ENCODE data around the gene CPNE8.

The CPNE8 gene

GRCh38 chr12:38905480-38906351, at the start of gene CPNE8:
TSS of gene CPNE8 (minus strand) at chr12:38905591. CDS start at chr12:38905534, 57 bp downstream.
- peak; percentile 23 for DNase-seq

- no peak for DNase-seq
These were observed 49.0 kb upstream of the CPNE8 start for GRCh38 chr12:38954238-38954873.

- DNase-seq: no peak
These were observed 44.0 kb upstream of the CPNE8 start for GRCh38 chr12:38949363-38949762.

GRCh38 chr12:38934686-38935085, 29.3 kb upstream of the CPNE8 start:
- no peak for DNase-seq

- DNase-seq: no peak
These were observed 28.7 kb upstream of the CPNE8 start for GRCh38 chr12:38934078-38934584.

- DNase-seq: no peak
These were observed 26.9 kb upstream of the CPNE8 start for GRCh38 chr12:38932320-38932719.

GRCh38 chr12:38931461-38931860, 26.1 kb upstream of the CPNE8 start:
- DNase-seq: no peak

- DNase-seq: no peak
These were observed 25.6 kb upstream of the CPNE8 start for GRCh38 chr12:38930990-38931389.

GRCh38 chr12:38926501-38926900, 21.1 kb upstream of the CPNE8 start:
- no peak for DNase-seq

GRCh38 chr12:38921025-38921677, 15.8 kb upstream of the CPNE8 start:
- DNase-seq: peak; percentile 13

GRCh38 chr12:38919191-38919590, 13.8 kb upstream of the CPNE8 start:
- DNase-seq: no peak

- no peak for DNase-seq
These were observed 10.2 kb upstream of the CPNE8 start for GRCh38 chr12:38915429-38916182.

GRCh38 chr12:38912116-38912515, 6.7 kb upstream of the CPNE8 start:
- DNase-seq: no peak

- DNase-seq: no peak
These were observed 6.2 kb upstream of the CPNE8 start for GRCh38 chr12:38911611-38912010.

- DNase-seq: no peak
These were observed 2.0 kb upstream of the CPNE8 start for GRCh38 chr12:38907201-38907923.

- DNase-seq: peak; percentile 47
These were observed 1.2 kb upstream of the CPNE8 start for GRCh38 chr12:38906482-38907200.

- DNase-seq: peak; percentile 8
These were observed 583 bp downstream of the CPNE8 start for GRCh38 chr12:38904537-38905479.

- no peak for DNase-seq
These were observed 1.8 kb downstream of the CPNE8 start for GRCh38 chr12:38903596-38903995.

- DNase-seq: no peak
These were observed 7.2 kb downstream of the CPNE8 start for GRCh38 chr12:38898001-38898684.

GRCh38 chr12:38895446-38895845, 9.9 kb downstream of the CPNE8 start:
- DNase-seq: no peak
